GM18951 (cell line): Measurements from ENCODE around the gene CCR7.

ENCODE experiments used
- POLR2A ChIP-seq: IDR thresholded peaks from 4 replicates; pipeline ENCODE4 v1.6.1; 2011; ENCODE audit warnings: mild to moderate bottlenecking; ENCODE audit not compliant: insufficient read length, insufficient read depth; ENCODE audit errors: extremely low read depth
- in situ Hi-C: fragments of 300-500 bp; cut with MboI; formaldehyde crosslinking; loops from one replicate; pipeline ENCODE4 v1.12.0; 2022; ENCODE audit warnings: low sequenced_read_pairs, mixed read lengths, inconsistent platforms; ENCODE audit not compliant: unreplicated experiment

Gene CCR7

DNA sequence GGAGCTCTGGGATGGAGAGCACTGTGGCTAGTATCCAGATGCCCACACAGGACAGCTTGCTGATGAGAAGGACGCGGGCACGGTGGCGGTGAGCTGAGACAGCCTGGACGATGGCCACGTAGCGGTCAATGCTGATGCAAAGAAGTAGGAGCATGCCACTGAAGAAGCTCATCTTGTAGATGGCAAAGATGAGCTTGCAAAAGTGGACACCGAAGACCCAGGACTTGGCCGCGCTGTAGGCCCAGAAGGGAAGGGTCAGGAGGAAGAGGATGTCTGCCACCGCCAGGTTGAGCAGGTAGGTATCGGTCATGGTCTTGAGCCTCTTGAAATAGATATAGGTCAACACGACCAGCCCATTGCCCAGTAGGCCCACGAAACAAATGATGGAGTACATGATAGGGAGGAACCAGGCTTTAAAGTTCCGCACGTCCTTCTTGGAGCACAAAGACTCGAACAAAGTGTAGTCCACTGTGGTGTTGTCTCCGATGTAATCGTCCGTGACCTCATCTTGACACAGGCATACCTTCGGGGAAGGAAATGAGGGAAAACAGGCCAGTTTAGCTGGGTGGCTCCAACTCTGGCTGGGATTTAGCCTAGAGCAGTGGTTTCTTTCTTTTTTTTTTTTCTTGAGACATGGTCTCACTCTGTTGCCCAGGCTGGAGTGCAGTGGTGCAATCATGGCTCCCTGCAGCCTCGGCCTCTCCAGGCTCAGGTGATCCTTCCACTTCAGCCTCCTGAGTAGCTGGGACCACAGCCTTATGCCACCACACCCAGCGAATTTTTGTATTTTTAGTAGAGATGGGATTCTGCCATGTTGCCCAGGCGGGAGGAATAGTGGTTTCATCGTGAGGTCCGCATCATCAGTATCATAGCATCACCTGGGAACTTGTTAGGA, 9.7 kb downstream of the CCR7 start:
- no peak for TF ChIP-seq POLR2A
- in situ Hi-C loops: no loop called here

DNA sequence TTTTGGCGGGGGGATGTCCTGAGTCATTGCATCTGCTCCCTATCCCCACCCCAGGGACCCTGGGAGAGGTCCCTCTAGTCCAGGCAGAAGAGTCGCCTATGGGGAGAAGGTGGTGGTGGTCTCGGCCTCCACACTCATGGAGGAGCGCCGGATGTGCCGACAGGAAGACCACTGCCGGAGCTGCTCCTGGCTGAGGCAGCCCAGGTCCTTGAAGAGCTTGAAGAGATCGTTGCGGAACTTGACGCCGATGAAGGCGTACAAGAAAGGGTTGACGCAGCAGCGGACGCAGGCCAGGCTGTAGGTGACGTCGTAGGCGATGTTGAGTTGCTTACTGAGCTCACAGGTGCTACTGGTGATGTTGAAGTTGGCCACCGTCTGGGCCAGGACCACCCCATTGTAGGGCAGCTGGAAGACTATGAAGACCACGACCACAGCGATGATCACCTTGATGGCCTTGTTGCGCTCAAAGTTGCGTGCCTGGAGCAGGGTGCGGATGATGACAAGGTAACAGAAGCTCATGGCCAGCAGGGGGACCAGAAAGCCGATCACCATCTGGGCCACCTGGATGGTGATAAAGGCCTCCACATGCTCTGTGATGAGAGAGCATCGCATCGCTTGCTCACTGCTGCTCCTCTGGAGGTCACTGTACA, 10.5 kb downstream of the CCR7 start:
- in situ Hi-C loops: no loop called here
- no peak for TF ChIP-seq POLR2A

DNA sequence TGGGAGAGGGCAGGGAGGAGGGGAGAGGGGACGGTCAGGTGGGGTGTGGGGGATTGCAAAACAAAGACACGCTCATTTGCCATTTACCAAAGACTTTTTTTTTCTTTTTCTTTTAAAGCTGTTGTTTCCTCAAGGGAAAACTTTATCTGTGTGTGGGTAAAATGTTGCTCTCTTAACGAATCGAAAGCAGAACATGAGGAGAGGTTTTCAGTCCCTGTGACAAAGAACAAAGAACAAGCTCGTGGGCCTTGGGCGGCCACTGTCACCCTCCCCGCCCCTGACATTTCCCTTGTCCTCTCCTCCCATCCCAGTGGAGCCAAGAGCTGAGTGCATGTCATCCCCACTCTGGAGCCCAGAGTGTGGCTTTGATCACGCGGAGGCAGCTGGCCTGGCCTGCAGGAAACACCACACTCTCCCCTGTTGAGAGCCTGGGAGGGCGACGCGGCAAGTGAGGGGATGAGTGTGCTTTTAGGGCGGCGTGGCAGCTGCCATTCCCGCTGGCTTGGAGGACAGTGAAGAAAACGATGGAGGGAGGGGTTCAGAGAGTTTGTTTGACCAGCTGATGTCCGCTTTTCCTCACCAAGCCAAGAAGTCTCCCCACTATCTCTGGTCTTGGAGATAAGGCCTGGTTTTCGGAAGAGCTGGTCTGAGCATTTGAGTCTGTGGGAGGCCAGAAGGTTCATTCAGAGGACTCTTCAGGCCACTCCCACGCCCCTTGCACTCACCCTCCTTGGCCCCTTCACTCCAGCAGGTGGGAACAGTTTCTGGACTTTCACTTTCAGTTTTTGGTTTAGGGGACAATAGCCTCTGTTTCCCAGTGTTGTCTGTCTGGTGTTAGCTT, 11.4 kb downstream of the CCR7 start:
- in situ Hi-C loops: no loop called here
- no peak for TF ChIP-seq POLR2A

DNA sequence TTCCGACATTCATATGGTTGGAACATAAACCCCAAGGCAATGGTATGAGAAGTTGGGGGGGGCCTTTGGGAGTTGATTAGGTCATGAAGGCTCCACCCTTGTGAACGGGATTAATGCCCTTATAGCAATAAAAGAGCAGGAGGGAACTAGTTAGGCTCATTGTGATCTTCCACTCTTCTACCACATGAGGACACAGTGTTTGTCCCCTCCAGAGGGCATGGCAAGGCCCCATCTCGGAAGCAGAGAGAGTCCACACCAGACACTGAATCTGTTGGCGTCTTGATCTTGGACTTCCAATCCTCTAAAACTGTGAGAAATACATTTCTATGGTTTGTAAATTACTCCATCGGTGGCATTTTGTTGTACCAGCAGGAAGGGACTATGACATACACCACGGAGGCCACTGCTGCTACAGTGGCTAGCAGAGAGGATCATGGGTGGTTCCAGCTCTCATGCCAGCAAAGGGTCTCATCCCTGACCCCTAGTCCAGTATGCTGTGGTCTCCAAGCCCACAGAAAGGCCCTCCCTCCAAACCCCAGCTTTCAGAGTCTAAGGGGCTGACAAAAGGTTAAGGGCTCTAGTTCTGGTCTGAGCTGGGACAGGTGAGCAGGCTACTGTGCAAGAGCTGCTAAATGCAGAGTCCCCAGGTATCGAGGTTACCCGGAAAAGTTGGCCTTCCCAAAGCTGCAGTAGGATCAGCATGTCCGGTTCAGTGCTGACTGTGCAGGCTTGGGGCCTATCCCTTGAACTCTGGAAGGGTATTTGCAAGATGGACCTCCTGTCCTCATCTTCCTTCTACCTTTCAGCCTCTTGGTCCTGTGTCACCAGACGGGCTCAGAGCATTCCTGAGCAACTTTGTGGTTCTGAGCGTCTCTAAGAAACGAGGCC, 12.2 kb downstream of the CCR7 start:
- in situ Hi-C loops: no loop called here
- TF ChIP-seq POLR2A: no peak

DNA sequence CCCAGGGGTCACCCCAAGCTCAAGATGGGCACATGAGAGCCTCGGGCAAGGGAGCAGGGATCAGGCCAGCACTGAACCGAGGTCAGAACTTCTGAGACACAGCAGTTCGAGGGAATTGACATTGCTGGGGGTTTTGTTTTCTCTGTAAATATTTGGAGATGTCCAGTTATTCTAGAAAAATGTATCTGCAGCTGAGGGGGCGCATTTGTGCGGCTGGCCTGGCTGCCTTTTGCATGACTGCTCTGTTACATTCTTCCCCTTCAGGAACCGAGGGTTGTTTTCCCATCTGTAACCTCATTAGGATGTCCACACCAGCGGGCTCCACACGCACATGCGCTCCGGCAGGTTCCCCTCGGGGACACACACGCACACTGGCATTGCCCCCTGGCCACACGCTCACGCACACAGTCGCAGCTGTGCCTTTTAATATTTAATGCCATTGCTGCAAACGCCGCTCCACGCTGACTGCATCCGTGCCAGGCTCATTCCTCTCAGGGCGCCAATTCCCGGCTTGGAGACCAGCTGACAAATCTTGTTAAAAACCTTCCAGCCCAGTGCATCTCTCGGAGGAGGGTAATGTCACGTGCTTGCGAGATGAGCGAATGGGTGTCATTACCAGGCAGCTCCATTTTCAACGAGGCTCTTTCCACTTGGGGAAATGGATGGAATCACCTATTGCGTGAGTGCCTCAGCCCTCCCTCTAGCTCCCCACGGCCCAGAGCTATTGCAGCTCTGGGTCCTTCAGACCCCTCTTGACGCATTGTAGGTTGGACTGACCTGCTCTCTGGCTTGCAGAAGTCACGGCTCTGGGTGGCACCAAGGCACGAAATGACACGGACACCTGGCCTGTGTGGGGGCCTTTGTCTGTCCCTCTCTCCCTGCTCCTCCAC, 13.1 kb downstream of the CCR7 start:
- TF ChIP-seq POLR2A: peak; percentile 30
- in situ Hi-C loops: no loop called here

DNA sequence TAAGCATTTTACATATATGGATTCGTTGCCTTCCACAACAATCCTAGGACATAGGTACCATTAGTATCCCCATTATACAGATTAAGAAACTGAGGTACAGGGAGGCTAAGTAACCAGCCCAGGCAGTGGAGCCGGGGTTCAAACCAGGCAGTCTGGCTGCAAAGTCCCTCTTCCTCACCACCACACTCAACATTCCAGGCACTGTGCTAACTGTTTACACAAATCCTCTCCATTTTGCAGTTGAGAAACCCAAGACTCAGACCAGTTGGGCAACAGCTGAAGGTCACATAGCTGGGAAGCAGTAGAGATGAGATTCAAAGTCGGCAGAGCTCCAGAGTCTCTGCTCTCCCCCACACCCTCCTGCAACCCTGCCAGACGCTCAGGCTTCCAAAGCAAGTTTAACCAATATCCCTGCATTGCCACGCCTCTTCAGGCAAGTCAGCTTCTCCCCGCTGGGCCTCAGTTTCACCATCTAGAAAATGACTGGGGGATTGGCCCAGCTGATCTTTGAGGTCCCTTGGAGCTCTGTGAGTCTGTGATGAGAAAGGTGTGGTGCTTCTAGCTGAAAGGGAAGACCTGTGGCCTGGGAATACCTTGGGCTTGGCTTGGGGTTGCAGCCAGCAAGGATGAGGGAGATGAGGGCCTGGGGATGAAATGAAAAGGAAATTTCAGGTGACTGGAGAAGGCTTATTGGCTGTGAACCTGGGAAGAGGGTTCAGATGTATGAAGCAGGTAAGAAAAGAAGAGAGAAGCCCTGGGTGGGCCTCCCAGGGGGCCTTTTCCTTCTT, 14.0 kb downstream of the CCR7 start:
- in situ Hi-C loops: no loop called here
- no peak for TF ChIP-seq POLR2A

DNA sequence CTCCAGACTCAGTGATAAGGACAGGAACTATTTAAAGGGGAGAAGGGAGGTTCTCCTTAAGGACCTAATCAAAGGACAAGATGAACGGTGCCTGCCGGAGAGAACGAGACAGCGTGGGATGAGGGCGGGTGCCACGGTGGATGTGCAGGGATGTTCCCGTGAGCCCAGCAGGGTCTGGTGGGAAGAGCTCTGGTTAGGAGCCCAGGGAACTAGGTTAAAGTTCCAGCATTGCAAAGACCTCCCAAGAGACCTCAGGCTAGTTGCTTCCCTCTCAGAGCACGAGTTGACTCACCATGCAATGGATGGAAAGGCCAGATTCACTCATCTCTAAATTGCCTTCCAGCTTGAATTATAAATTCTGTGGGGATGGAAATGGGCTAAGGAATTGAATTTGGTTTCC, 14.7 kb downstream of the CCR7 start:
- in situ Hi-C loops: no loop called here
- no peak for TF ChIP-seq POLR2A

DNA sequence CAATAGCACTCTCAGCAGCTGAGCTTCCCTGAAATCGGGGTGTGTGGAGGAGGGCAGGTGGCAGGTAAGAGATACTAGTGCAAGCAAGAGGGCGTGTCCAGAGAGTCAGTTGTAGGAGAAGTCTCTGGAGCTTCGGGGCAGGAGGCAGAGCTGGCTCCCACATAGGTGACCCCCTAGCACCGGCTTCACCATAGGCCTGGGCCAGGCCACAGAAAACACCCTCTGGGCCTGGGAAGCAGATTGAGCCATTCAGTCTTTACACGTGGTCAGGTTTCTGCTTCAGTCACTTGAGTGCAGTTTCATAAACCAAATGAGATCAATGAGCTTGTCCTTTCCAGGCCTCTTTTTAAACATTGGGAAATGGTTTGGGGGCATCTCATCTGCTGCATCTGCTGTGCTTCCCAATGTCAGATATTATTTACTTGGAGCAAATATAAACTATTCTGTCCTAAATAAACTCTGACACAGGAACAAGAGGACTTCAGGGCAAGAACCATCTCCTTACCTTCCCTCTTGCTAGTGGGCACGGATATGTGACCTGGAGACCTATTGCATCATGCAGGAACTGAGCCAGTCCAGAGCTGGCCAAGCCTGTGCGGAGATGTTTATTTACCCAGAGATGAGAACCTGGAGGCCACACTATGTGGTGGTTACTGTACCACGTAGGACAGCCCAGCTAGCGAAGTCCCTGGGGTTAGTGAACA, 16.1 kb downstream of the CCR7 start:
- TF ChIP-seq POLR2A: no peak
- in situ Hi-C loops: loop anchor here (25.0 kb wide), 1 partner anchor 112 kb away; the partner anchor contains the start of gene IGFBP4

DNA sequence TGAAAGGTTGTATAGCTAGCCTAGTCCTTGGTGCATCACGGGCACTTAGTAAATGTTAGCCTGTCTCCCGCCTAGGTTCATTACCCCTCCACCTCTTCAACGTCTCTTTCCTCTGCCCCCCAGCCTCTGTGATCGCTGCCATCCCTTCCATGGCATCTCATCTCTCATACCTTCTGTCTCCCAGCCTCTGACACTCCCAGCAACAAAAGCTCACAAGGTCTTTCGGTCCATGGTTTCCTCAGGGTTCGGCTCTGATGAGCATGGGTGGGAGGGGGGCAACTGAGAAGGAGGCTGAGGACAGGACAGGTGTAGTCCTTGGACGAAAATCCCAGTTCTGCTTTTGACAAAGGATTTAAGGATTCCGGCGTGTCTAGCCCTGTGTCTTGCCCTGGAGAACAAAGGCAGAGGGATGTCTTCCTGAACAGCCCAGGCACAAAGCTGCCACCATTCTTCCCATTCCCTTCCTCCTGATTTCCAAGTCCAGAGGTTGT, 16.7 kb downstream of the CCR7 start:
- in situ Hi-C loops: loop anchor here (25.0 kb wide), 1 partner anchor 111 kb away; the partner anchor contains the start of gene IGFBP4
- TF ChIP-seq POLR2A: no peak
